ENCODE results near the gene CAMTA2.

DNA sequence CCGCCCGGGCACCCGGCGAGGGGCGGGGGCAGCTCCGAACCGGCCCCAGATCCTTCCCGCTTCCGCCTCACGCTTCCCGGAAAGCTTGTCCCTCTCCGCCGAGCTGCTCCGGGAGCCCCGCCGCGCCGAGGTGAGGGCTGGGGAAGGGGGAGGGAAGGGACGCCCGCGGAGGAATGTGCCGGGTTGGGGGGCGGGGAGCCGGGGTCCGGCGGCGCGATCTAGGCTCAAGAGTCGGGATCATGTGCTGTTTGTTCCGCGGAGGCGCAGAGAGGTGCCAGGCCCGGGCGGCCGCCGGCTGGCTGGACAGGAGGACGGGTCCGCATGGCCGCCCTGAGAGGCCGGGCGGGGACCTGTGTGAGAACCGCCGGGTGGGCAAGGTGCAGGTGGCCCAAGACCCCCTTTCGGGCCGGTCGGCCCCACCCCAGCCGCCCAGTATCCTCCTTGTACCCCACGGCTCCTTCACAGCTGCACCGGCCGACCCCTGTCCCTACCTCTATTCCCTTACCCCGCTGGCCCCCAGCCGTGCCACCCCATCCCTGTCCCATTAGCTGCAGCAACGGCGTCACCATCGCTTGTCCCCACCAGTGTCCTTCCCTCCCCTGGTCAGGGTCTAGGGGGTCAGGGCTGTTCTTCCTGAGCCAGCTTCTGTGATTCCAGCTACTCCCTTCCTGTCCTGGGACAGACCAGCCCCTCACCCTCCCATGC is 10.7 kb upstream of the CAMTA2 start:
- no peak for TF ChIP-seq POLR2A (IDR thresholded peaks at IDR 0.05)
- no peak for TF ChIP-seq CTCF (IDR thresholded peaks at IDR 0.05)

Data from body of pancreas (tissue), 4 donors.